Peyer's patch (tissue), 4 donors: Measurements from ENCODE around the gene LUC7L2.

Source experiments
- CTCF ChIP-seq, 6 experiments: fragments of 450-650 bp in 4 of 6; fragments of 200-600 bp in 2 of 6; sonication (generic) in 1 of 6; IDR thresholded peaks; one replicate each; pipeline ENCODE4 v1.5.1; 2017 to 2019; ENCODE audit warnings: antibody characterized with exemption in 6 of 6, mild to moderate bottlenecking in 3 of 6, moderate library complexity in 1 of 6
- POLR2A ChIP-seq, 2 donors: fragments of 450-650 bp; IDR thresholded peaks; one replicate each; pipeline ENCODE4 v1.5.1; 2017; ENCODE audit warnings: antibody characterized with exemption in 2 of 2, mild to moderate bottlenecking in 2 of 2, moderate library complexity in 2 of 2

DNA sequence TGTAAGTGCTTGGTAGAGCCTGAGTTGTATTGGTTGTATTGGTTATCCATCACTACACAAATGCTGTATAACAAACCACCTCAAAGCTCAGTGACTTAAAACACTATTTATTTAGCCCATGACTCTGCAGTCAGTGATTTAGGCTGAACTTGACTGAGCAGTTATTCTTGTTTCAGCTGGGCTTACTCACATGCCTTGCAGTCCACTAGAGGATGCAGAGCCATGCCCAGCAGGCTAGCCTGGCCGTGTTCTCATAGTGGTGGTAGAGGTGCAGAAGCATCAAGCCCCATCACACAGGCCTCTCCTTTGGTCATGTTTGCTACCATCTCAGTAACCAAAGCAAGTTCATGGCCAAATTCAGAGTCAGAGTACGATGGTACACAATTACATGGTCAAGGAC, 43.9 kb downstream of the LUC7L2 start:
- TF ChIP-seq CTCF (IDR thresholded peaks at IDR 0.05), result no peak
- no peak for TF ChIP-seq POLR2A (IDR thresholded peaks at IDR 0.05)
